A673 (cell line): ENCODE data around the gene FMNL3. TPM values are rescaled to one million over a fixed set of nuclear protein-coding genes. Genes with fewer than 3 reads are reported as not detected.

ENCODE experiments used
- BruUV-seq: library from RNA; stranded (reverse); fragments of 400-500 nt; replicated peaks from 2 replicates; lab custom pipeline; 2021; lab: Mats Ljungman, UMichigan
- CTCF ChIA-PET: fragments of 300-600 bp; sonication (Branson Sonifier 250); formaldehyde crosslinking; loops from one replicate; lab custom pipeline; 2022; ENCODE audit warnings: antibody characterized with exemption; lab: Charles Lee
- POLR2A ChIA-PET: fragments of 300-600 bp; sonication (Branson Sonifier 250); formaldehyde crosslinking; loops from one replicate; lab custom pipeline; 2022; ENCODE audit warnings: antibody characterized with exemption; ENCODE audit not compliant: low non-redundant PET; lab: Charles Lee
- DNase-seq: peaks from one replicate; pipeline ENCODE4 v3.0.0-alpha.2; 2015; ENCODE audit warnings: low spot score
- H3K27ac ChIP-seq: fragments of 200-600 bp; sonication (generic); 2 replicates; pipeline ENCODE4 v1.5.1; 2016; ENCODE audit warnings: mixed run types, low read depth, mild to moderate bottlenecking, mixed read lengths, antibody characterized with exemption, low read length; ENCODE audit not compliant: poor library complexity, severe bottlenecking
- H3K27me3 ChIP-seq: fragments of 200-600 bp; sonication (generic); replicated peaks from 2 replicates; pipeline ENCODE4 v1.6.1; 2017; ENCODE audit warnings: mixed run types, low read depth, mild to moderate bottlenecking, mixed read lengths, antibody characterized with exemption, low read length; ENCODE audit not compliant: insufficient read depth, poor library complexity
- H3K36me3 ChIP-seq: fragments of 200-600 bp; sonication (generic); 2 replicates; pipeline ENCODE4 v1.6.1; 2016; ENCODE audit warnings: mixed run types, mild to moderate bottlenecking, mixed read lengths, antibody characterized with exemption, low read length; ENCODE audit not compliant: insufficient read depth, poor library complexity, severe bottlenecking
- H3K4me1 ChIP-seq: fragments of 200-600 bp; sonication (generic); 2 replicates; pipeline ENCODE4 v1.6.1; 2017; ENCODE audit warnings: mixed run types, mild to moderate bottlenecking, mixed read lengths, antibody characterized with exemption, low read length; ENCODE audit not compliant: insufficient read depth, poor library complexity, severe bottlenecking
- H3K4me3 ChIP-seq: fragments of 200-600 bp; sonication (generic); 2 replicates; pipeline ENCODE4 v1.5.1; 2016; ENCODE audit warnings: low read depth, mixed run types, mild to moderate bottlenecking, mixed read lengths, low read length; ENCODE audit not compliant: poor library complexity, severe bottlenecking
- H3K9me3 ChIP-seq: fragments of 200-600 bp; sonication (generic); 2 replicates; pipeline ENCODE4 v1.6.1; 2016; ENCODE audit warnings: mixed run types, low read depth, mild to moderate bottlenecking, mixed read lengths, antibody characterized with exemption, low read length; ENCODE audit not compliant: poor library complexity, severe bottlenecking
- EZH2 ChIP-seq: fragments of 200-600 bp; sonication (generic); IDR thresholded peaks from 2 replicates; pipeline ENCODE4 v1.6.1; 2017; ENCODE audit warnings: borderline replicate concordance, low read depth, mild to moderate bottlenecking, mixed read lengths, antibody characterized with exemption, low read length; ENCODE audit not compliant: poor library complexity, severe bottlenecking
- intact Hi-C: fragments of 100-400 bp; cut with micrococcal nuclease; formaldehyde crosslinking; loops from one replicate; pipeline ENCODE4 v1.10.0; 2022; ENCODE audit not compliant: unreplicated experiment
- total RNA-seq: library from RNA; stranded (reverse); gene quantifications from 2 replicates; pipeline ENCODE4 v1.2.3, GENCODE V29; 2021
- TF ChIP-seq, protein P1 (sequence below): fragments of 300-800, 200-600 bp; sonication (generic); conservative IDR thresholded peaks from 2 replicates; pipeline ENCODE4 v1.5.1; 2017; ENCODE audit warnings: low read depth, mild to moderate bottlenecking, antibody characterized with exemption, low read length, moderate library complexity, mixed read lengths

FMNL3 gene
- total RNA-seq, 1 experiment from 2014 or later, result 22.0 TPM

DNA sequence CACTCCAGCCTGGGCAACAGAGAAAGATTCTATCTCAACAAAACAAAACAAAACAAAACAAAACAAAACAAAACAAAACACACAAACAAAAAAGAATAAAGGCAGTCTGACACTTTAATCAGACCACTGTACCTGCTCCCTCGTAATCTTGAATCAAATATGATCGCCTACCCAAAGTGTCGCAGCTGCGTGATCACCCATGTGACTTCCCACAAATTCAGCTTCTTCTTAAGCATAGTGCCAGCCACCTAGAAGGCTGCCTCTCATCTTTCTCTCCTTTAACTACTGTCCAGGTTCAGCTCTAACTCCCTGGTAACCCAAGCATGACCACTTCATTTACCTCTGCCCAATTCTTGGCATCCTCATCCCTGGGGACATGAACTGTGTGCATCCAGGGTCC, 37.4 kb downstream of the FMNL3 start:
- no peak for DNase-seq
- no TSS peak for BruUV-seq
- ChIA-PET POLR2A (interaction anchor here (0.6 kb wide), 1 partner anchor 26 kb away, joined by 3 read pairs; no protein-coding TSS in a partner anchor), CTCF (no interaction called here)
- no peaks in the 10 kb centered on the region for H3K9me3 ChIP-seq
- no peak overlapping the region for H3K4me3 ChIP-seq
- intact Hi-C loops, result no loop called here
- H3K27ac ChIP-seq, result no peak overlapping the region
- H3K4me1 ChIP-seq, result peaks cover 13% of the 10 kb centered on the region
- H3K36me3 ChIP-seq, result no peaks in the 10 kb centered on the region
- TF ChIP-seq, protein P1, sequence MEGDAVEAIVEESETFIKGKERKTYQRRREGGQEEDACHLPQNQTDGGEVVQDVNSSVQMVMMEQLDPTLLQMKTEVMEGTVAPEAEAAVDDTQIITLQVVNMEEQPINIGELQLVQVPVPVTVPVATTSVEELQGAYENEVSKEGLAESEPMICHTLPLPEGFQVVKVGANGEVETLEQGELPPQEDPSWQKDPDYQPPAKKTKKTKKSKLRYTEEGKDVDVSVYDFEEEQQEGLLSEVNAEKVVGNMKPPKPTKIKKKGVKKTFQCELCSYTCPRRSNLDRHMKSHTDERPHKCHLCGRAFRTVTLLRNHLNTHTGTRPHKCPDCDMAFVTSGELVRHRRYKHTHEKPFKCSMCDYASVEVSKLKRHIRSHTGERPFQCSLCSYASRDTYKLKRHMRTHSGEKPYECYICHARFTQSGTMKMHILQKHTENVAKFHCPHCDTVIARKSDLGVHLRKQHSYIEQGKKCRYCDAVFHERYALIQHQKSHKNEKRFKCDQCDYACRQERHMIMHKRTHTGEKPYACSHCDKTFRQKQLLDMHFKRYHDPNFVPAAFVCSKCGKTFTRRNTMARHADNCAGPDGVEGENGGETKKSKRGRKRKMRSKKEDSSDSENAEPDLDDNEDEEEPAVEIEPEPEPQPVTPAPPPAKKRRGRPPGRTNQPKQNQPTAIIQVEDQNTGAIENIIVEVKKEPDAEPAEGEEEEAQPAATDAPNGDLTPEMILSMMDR, result no peak
- no peak for TF ChIP-seq EZH2
- no peaks in the 10 kb centered on the region for H3K27me3 ChIP-seq

- BruUV-seq, result no TSS peak
- ChIA-PET POLR2A (interaction anchor here (0.5 kb wide), 1 partner anchor 530 kb away, joined by 3 read pairs; no protein-coding TSS in a partner anchor), CTCF (no interaction called here)
- Histone ChIP-seq H3K27me3 (no peaks in the 10 kb centered on the region), H3K9me3 (no peaks in the 10 kb centered on the region), H3K27ac (no peak overlapping the region), H3K4me3 (no peak overlapping the region), H3K4me1 (peaks cover 26% of the 10 kb centered on the region), H3K36me3 (no peaks in the 10 kb centered on the region)
- DNase-seq, result no peak
- intact Hi-C loops, result no loop called here
- TF ChIP-seq, protein P1, result no peak
- no peak for TF ChIP-seq EZH2
Measured at GRCh38 chr12:49667325-49668090, 39.7 kb downstream of the FMNL3 start.

DNA sequence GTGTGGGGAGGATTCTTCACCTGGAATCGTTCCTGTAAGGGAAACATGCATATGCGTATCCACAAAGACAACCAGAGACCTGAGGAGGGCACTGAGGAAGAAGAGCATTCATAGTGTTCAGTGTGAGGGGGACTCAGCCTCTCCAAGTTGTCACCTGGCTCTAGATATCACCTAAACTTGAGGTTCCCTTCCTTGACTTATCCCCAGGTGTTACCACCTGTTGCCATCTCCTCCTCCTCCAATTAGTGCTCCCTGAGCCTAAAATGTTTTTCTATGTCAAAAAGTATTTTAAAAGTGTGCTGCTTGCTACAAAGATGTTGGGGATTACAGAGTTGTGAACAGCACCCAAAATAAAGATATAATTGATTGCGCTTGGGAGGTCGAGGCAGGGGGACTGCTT, 41.0 kb downstream of the FMNL3 start:
- H3K9me3 ChIP-seq, result no peaks in the 10 kb centered on the region
- no peak overlapping the region for H3K27ac ChIP-seq
- BruUV-seq, result no TSS peak
- H3K27me3 ChIP-seq, result no peaks in the 10 kb centered on the region
- CTCF ChIA-PET, result no interaction called here
- no peak for DNase-seq
- no peak for TF ChIP-seq EZH2
- TF ChIP-seq, protein P1, result no peak
- no peak overlapping the region for H3K4me3 ChIP-seq
- H3K4me1 ChIP-seq, result peaks cover 19% of the 10 kb centered on the region
- H3K36me3 ChIP-seq, result no peaks in the 10 kb centered on the region
- POLR2A ChIA-PET, result no interaction called here
- intact Hi-C loops, result no loop called here
